ENCODE results near the gene OPRL1.
"Not testable (repeated sequence)": the region's sequence is repeated elsewhere in the genome, so short reads cannot be mapped to it uniquely, and the experiment has no call there.

The OPRL1 gene

DNA sequence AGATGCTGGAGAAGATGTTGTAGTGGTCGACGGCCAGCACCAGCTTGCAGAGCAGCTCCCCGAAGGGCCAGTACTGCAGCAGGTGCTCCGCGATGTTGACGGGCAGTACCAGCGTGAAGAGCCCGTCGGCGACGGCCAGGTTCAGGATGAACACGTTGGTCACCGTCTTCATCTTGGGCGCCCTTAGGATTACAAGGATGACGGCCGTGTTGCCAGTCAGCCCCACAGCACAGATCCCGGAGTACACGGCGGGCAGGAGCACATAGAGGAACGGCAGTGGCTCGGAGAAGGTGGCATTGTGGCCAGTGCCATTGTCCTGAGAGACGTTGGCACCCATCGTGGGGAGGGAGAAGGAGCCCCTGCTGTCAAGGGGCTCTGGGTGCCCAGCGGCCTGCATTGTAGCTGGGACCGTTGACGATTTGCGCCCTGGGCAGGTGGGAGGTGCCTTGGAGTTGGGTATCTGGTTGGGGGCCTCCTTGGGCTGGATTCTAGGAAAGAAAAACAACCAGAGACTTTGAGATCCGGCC, 26.6 kb downstream of the OPRL1 start:
- DNase-seq: no peak

- no peak for DNase-seq
These were observed 27.3 kb downstream of the OPRL1 start, which contains the start of gene NPBWR2 for GRCh38 chr20:64106981-64107735. Gene NPBWR2 (minus strand): TSS chr20:64107565. CDS start chr20:64106831, 734 bp downstream.

GRCh38 chr20:64107736-64108457, 28.0 kb downstream of the OPRL1 start:
- peak; percentile 44 for DNase-seq

DNA sequence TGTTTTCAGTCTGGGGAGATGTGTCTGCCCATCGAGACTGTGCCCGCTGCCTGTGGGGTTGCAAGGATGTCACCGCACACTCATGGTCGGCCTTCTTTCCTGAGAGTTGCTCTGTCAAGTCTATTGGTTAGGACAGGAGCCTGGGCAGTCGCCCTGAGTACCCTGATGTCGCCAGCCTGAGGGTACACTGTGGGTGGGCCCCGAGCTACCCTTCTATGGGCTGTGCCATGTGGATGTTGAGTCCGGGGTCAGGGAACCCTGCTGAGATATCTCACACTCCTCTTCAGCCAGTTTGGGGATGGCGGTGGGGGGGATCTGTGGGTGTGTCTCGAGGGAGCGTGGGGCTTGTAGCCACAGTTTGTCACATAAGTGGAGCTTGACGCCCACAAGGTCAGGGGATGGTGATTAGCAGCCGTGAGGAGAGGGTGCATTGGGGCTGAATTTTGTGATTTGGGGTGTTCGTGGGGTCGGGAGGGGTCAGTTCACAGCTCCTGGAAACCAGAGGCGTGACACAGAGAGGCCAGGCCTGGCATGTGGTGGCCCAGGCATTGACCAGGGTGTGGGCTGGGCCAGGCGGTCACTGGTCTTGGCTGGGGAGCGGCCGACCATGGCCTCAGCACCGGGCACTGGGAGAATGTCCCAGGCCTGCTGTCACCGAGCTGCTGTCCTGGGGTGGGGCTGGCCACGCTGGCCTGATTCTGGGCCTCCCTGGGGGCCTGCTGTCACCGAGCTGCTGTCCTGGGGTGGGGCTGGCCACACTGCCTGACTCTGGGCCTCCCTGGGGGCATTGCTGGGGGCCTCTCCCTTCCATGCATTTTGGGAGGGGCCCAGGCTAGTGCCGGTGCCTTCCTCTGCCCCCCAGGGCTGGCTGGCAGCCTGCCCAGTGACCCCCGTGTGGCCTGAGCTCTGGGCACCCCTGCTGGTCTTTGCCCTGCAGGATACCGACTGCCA, 29.1 kb downstream of the OPRL1 start:
- DNase-seq: peak; percentile 46

DNA sequence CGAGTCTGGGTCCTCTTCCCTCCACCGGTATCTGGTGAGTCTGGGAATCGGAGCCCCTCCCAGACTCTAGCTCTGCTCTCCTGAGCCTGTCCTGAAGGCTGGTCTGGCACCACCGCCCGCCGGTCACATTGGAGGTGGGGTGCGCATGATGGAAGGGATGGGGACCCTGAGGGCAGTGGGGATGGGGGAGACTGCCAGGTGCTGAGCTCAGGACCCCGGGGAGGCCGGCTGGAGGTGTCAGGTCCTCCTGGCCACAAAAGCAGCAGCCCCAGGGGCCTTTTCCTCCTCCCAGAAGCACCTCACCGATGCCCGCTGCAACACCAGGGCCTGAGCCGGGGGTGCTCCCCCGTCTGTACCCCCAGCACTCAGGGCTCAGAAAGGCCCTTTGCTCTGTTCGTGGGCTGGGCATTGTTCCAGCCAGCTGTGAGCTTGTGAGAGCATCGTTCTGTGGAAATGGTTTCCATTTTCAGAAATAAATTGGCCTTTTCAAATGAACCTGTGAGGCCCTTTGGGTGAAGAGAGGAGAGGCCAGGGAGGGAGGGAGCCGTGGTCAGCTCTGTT, 30.0 kb downstream of the OPRL1 start:
- DNase-seq: peak; percentile 43

- DNase-seq: peak; percentile 49
These were observed 30.7 kb downstream of the OPRL1 start for GRCh38 chr20:64110411-64111068.

DNA sequence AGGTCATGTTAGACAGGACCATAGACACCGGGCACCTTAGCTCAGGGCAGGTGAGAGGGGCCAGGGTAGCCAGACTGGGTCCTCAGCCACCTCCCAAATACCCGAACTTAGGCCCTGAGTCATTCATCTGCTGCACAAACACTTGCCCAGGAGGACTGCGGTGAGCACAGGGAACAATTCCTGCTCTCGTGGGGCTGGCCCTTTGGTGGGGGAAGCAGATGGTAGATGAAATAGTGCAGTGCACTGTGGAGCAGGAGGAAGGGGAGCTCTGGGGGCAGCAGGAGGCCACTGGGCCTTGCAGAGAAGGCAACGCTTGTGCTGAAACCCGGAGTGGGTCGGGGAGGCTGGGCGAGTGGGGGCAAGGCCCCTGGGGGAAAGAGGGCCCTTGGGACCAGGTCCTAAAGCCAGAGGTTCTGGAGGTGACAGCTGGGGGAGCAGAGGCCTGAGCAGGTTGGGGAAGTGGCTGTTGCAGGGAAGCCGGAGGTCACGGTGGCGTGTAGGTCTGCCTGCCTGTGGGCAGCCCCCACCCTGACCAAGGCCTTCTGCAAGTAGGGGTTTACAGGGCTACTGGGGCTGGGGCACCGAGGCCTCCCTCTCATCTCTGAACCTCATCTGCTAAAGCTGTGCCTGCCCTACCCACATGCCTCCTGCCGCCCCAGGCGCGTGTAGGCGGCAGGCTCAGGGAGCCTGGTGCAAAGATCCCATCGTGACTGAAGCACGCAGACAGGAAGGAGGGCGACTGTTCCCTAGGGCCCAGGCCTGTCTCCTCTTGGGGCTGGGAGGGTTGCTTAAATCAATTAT, 32.2 kb downstream of the OPRL1 start:
- peak; percentile 45 for DNase-seq

GRCh38 chr20:64112691-64113443, 33.0 kb downstream of the OPRL1 start:
- peak; percentile 49 for DNase-seq

DNA sequence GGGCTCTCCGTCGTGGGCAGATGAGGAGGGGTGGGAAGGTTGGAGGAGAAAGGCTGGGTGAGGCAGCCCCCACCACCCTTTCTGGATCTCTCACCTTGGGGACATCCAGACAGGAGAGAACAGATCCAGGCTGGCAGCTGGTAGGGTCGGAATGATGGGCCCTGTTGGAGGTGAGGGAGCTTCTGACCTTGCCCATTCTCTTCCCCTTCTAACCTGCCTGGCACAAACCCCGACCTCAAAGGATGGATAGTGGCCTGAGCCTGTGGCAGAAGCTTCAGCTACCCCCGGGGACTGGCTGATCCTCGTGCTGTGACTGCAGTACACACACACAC, 33.5 kb downstream of the OPRL1 start:
- no peak for DNase-seq

- DNase-seq: peak; percentile 47
These were observed 34.0 kb downstream of the OPRL1 start for GRCh38 chr20:64113796-64114355.

DNA sequence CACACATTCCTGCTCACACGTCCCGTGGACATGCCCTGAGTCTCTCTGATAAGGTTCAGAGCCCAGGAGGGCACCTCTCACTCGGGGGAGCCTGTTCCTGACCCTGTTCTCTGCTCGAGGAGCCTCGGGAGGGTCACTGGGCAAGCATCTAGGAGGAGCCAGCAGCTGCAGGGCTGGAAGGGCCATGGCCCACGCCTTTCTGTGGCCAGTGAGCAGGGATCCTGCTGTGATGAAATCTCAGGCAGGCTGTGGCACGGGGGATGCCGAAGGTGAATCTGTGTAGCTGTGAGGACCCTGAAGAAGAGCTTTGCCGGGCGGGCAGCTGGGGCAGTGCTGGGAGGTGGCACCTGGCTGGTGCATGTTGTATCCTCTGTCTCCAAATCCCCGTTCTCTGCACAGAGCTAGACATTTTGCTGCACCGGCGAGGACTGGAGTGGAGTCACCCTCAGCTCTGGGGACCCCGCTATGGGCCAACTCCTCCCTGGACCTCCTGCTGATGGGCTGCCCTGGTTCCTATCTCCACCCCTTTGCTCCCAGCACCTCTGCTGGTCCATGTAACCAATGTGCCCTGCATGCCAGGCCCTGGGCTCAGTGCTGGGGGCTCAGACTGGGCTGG, 34.6 kb downstream of the OPRL1 start:
- peak; percentile 44 for DNase-seq

GRCh38 chr20:64115171-64115911, 35.5 kb downstream of the OPRL1 start:
- DNase-seq: peak; percentile 41

DNA sequence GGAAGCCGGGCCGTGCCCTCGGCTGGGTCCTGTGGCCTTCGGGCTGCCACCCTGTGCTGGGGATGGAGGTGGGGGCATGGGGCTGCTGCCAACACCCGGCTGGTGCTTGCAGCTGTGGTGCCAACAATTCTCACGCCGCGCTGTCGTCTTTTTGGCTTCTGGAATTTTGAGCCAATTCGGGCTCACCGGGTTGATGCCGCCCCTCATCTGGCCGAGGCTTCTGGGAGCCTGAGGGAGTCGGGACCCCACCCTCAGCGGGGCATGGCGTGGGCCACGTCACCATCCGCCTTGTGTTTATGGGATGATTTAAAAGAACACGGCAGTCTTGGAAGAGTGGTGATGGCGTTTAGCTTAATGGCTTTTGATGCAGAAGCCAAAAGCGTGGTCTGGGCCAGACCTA, 36.1 kb downstream of the OPRL1 start:
- peak; percentile 47 for DNase-seq

- DNase-seq: peak; percentile 52
These were observed 36.9 kb downstream of the OPRL1 start for GRCh38 chr20:64116541-64117431.

DNA sequence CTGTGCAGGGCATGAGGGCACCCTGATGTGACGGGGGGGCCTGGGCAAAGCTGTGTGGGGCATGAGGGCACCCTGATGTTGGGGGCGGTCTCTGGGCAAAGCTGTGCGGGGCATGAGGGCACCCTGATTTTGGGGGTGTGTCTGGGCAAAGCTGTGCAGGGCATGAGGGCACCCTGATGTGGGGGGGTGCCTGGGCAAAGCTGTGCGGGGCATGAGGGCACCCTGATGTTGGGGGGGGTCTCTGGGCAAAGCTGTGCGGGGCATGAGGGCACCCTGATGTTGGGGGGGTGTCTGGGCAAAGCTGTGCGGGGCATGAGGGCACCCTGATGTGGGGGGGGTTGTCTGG, 37.5 kb downstream of the OPRL1 start:
- not testable (repeated sequence) for DNase-seq

- DNase-seq: no peak
These were observed 39.4 kb downstream of the OPRL1 start for GRCh38 chr20:64119301-64119680.

- no peak for DNase-seq
These were observed 39.9 kb downstream of the OPRL1 start for GRCh38 chr20:64119681-64120341.
